ENCODE data around the gene ANKRD40.

ANKRD40 gene, protein sequence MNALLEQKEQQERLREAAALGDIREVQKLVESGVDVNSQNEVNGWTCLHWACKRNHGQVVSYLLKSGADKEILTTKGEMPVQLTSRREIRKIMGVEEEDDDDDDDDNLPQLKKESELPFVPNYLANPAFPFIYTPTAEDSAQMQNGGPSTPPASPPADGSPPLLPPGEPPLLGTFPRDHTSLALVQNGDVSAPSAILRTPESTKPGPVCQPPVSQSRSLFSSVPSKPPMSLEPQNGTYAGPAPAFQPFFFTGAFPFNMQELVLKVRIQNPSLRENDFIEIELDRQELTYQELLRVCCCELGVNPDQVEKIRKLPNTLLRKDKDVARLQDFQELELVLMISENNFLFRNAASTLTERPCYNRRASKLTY

DNA sequence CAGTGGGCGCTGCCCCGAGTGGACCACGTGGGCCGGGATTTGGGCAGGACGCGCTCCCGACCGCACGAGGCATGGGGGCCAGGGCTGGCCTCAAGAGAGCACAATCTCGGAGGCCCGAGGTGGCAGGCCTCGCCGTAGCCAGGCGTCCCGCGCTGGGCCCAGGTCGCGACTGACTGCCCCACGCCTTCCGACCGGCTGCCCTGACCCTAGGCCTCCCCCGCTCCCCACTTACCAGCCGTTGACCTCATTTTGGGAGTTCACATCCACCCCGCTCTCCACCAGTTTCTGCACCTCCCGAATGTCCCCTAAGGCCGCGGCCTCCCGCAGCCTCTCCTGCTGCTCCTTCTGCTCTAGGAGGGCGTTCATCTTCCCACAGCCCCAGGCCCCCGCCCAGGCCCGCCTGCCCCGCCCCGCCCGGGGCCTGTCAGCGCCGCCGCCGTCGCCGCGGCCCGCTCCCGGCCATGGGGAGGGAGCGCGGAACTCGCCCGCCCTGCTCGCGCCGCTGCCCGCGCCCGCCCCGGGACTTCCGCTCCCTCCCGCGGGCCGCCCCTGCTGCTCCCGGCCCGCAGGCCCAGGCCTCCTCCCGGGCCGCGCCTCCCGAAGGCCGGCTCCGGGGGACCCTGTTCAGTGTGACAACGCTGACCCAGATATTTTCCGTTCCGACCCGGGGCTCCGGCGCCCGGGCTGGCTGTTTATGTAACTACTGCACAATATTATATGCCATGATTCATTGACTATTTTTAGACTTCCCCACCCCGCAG, at the start of gene ANKRD40:
Gene ANKRD40, minus strand, starts transcription at position 626 of the 761 bp plus-strand sequence. Its CDS starts 260 bp downstream, at position 366.
- Mint-ChIP-seq H3K27ac (peak within 1 kb of the TSS; percentile 98), H3K4me3 (peak within 1 kb of the TSS; percentile 92), H3K4me1 (peaks cover 64% of the 10 kb centered on the region), H3K36me3 (ENCODE audit: low read depth) (peaks cover 23% of the 10 kb centered on the region), H3K27me3 (ENCODE audit: low read depth, poor library complexity) (no peaks in the 10 kb centered on the region), H3K9me3 (no peaks in the 10 kb centered on the region)
- TF ChIP-seq, protein P1, sequence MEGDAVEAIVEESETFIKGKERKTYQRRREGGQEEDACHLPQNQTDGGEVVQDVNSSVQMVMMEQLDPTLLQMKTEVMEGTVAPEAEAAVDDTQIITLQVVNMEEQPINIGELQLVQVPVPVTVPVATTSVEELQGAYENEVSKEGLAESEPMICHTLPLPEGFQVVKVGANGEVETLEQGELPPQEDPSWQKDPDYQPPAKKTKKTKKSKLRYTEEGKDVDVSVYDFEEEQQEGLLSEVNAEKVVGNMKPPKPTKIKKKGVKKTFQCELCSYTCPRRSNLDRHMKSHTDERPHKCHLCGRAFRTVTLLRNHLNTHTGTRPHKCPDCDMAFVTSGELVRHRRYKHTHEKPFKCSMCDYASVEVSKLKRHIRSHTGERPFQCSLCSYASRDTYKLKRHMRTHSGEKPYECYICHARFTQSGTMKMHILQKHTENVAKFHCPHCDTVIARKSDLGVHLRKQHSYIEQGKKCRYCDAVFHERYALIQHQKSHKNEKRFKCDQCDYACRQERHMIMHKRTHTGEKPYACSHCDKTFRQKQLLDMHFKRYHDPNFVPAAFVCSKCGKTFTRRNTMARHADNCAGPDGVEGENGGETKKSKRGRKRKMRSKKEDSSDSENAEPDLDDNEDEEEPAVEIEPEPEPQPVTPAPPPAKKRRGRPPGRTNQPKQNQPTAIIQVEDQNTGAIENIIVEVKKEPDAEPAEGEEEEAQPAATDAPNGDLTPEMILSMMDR (IDR thresholded peaks at IDR 0.05): no peak
- DNase-seq: peak; percentile 80

DNA sequence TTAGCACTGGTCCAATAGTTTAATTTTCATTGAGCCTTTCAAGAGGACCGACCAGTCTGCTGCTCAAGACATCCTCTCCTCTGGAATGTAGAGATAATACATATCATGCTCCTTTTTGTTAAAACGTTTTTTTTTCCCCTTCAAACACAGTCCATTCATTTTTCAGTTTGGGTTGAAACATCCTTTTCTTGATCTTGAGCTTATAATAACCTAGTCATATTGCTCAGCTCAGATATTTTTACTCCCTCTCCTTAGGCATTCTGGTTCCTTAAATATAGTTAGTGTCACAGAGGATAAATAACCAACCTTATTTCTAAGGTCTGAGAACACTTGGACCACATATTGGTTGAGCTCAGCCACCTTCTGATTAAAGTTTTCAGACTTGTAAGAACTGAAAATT, 46.8 kb upstream of the ANKRD40 start:
- peaks cover 4% of the 10 kb centered on the region for H3K27me3 Mint-ChIP-seq (ENCODE audit: low read depth, poor library complexity)
- TF ChIP-seq, protein P1 (IDR thresholded peaks at IDR 0.05): no peak
- no peak overlapping the region for H3K4me3 Mint-ChIP-seq
- no peak for DNase-seq
- H3K36me3 Mint-ChIP-seq (ENCODE audit: low read depth): peaks cover 44% of the 10 kb centered on the region
- H3K9me3 Mint-ChIP-seq: no peaks in the 10 kb centered on the region
- peak overlapping the region; percentile 75 for H3K27ac Mint-ChIP-seq
- no peaks in the 10 kb centered on the region for H3K4me1 Mint-ChIP-seq

DNA sequence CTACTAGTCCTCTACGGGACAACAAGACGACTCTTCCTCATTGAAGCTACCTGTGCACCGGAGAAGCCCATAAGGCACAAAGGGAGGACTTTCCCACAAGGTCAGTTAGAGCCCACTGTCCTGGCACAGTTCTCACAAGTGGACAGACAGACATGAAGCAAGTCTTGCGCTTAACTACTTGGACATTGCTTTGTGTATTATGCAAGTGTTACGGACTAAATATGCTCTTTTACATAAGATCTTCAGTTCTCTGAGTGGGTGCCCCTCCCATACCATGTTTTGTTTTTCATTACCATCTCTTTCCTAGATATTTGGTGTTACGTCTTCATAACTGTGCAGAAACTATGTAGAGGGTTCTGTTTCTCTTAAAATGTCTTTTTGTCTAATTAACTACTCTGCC, 41.5 kb upstream of the ANKRD40 start:
- Mint-ChIP-seq H3K27ac (no peak overlapping the region), H3K4me3 (no peak overlapping the region)
- no peak for DNase-seq

DNA sequence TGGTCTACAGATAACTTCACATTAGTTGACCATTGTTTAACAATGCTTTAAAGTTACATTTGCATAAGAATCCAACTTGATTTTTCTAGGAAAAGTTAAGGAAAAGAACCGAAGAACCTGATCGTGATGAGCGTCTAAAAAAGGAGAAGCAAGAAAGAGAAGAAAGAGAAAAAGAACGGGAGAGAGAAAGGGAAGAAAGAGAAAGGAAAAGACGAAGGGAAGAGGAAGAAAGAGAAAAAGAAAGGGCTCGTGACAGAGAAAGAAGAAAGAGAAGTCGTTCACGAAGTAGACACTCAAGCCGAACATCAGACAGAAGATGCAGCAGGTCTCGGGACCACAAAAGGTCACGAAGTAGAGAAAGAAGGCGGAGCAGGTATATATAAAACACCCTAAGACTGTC, 37.9 kb upstream of the ANKRD40 start:
- H3K4me3 Mint-ChIP-seq: no peak overlapping the region
- H3K4me1 Mint-ChIP-seq: no peaks in the 10 kb centered on the region
- TF ChIP-seq, protein P1 (IDR thresholded peaks at IDR 0.05): no peak
- DNase-seq: no peak
- H3K27ac Mint-ChIP-seq: no peak overlapping the region
- H3K9me3 Mint-ChIP-seq: no peaks in the 10 kb centered on the region
- peaks cover 6% of the 10 kb centered on the region for H3K27me3 Mint-ChIP-seq (ENCODE audit: low read depth, poor library complexity)
- H3K36me3 Mint-ChIP-seq (ENCODE audit: low read depth): peaks cover 87% of the 10 kb centered on the region

More for the DNA sequence above, 41.5 kb upstream of the ANKRD40 start:
- TF ChIP-seq, protein P1 (IDR thresholded peaks at IDR 0.05): no peak
- no peaks in the 10 kb centered on the region for H3K4me1 Mint-ChIP-seq
- no peaks in the 10 kb centered on the region for H3K9me3 Mint-ChIP-seq
- H3K27me3 Mint-ChIP-seq (ENCODE audit: low read depth, poor library complexity): peaks cover 3% of the 10 kb centered on the region
- H3K36me3 Mint-ChIP-seq (ENCODE audit: low read depth): peaks cover 78% of the 10 kb centered on the region

DNA sequence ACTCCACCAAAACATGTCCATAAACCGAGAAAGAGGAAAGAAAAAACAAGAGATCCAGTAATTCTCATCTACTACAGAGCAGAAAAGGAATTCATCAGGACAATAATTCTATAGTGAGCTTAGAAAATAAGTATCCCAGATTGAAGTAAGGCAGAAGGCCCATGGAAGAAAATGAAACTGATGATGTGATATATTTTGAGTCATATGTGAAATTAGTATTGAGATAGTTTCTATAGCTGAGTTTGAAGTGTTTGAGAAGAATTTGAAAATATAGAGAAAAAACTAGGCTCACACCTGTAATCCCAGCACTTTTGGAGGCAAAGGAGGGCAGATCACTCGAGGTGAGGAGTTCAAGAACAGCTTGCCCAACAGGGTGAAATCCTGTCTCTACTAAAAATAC, 31.4 kb upstream of the ANKRD40 start:
- Mint-ChIP-seq H3K4me1 (no peaks in the 10 kb centered on the region), H3K4me3 (no peak overlapping the region), H3K27me3 (ENCODE audit: low read depth, poor library complexity) (peaks cover 3% of the 10 kb centered on the region), H3K36me3 (ENCODE audit: low read depth) (peaks cover 79% of the 10 kb centered on the region), H3K9me3 (no peaks in the 10 kb centered on the region), H3K27ac (peak overlapping the region; percentile 29)
- TF ChIP-seq, protein P1 (IDR thresholded peaks at IDR 0.05): no peak
- no peak for DNase-seq

Data from nephron progenitor cell (in vitro differentiated cells).